NCI-H446 (cell line): ENCODE results near the gene CD80.

Source experiments
- DNase-seq, 2 experiments: peaks; one replicate each; lab custom pipeline; 2025; lab: John Stamatoyannopoulos, UW

Gene CD80

DNA sequence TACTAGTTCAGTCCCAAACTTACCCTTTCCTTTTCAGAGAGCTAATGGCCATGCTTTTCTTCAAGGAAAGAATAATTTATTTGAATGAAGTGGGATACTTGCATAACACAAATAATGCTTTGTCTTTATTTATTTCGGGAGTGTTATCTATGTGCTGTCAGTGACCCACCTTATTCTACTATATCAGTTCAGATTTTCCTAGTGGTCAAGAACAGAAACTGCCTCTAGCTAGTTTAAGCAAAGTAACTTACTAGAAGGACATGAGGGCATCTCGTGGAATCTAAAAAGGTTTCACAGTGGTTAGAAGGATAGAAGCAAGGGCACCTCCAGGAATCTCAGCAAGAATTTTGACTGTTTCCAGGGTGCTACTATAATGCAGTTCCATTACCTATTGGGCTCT, 64.8 kb downstream of the CD80 start:
- DNase-seq: no peak

GRCh38 chr3:119492810-119493209, 66.6 kb downstream of the CD80 start:
- DNase-seq: no peak

GRCh38 chr3:119492128-119492527, 67.3 kb downstream of the CD80 start:
- no peak for DNase-seq

- no peak for DNase-seq
These were observed 69.3 kb downstream of the CD80 start for GRCh38 chr3:119490153-119490552.

- no peak for DNase-seq
These were observed 73.9 kb downstream of the CD80 start for GRCh38 chr3:119485563-119485962.

- DNase-seq: no peak
These were observed 76.3 kb downstream of the CD80 start for GRCh38 chr3:119483101-119483500.

GRCh38 chr3:119481079-119481478, 78.3 kb downstream of the CD80 start:
- DNase-seq: no peak
